IMR-90 (cell line): ENCODE results near the gene GALNT6. TPM values are rescaled to one million over a fixed set of nuclear protein-coding genes. Genes with fewer than 3 reads are reported as not detected.

ENCODE experiments used
- ATAC-seq: fragments of 200-7000 bp; cut with Tn5 transposase; 2 replicates; pipeline ENCODE4 v1.9.1; 2020; ENCODE audit warnings: low read depth, mild to moderate bottlenecking, moderate library complexity
- BruUV-seq: library from RNA; stranded (reverse); fragments of 400-500 nt; replicated peaks from 2 replicates; lab custom pipeline; 2021; lab: Mats Ljungman, UMichigan
- CTCF ChIA-PET: fragments of 300-600 bp; formaldehyde crosslinking; extraction: SDS; loops from one replicate; lab custom pipeline; 2021; ENCODE audit warnings: antibody characterized with exemption; lab: Yijun Ruan, JAX
- POLR2A ChIA-PET: fragments of 300-600 bp; sonication (Branson Sonifier 250); formaldehyde crosslinking; loops from one replicate; lab custom pipeline; 2022; ENCODE audit warnings: antibody characterized with exemption; ENCODE audit not compliant: unreplicated experiment; lab: Charles Lee
- DNase-seq: peaks from one replicate; pipeline ENCODE4 v3.0.0; 2013
- H2AFZ ChIP-seq: replicated peaks from 2 replicates; pipeline ENCODE3; 2013; ENCODE audit warnings: low read length, mild to moderate bottlenecking; ENCODE audit not compliant: poor library complexity
- H2AK5ac ChIP-seq: 2 replicates; pipeline ENCODE4 v1.6.1; 2013; ENCODE audit warnings: low read depth, low read length, inconsistent platforms
- H2AK9ac ChIP-seq: replicated peaks from 2 replicates; pipeline ENCODE3; 2013; ENCODE audit warnings: mild to moderate bottlenecking, low read depth, low read length, moderate library complexity; ENCODE audit not compliant: poor library complexity
- H2BK120ac ChIP-seq: 2 replicates; pipeline ENCODE4 v1.6.1; 2013; ENCODE audit warnings: low read depth, low read length, inconsistent platforms
- H2BK15ac ChIP-seq: 3 replicates; pipeline ENCODE4 v1.6.1; 2013; ENCODE audit warnings: low read depth, low read length, inconsistent platforms
- H2BK20ac ChIP-seq: 2 replicates; pipeline ENCODE4 v1.6.1; 2013; ENCODE audit warnings: low read depth, mild to moderate bottlenecking, inconsistent platforms, low read length, moderate library complexity
- H2BK5ac ChIP-seq: 2 replicates; pipeline ENCODE4 v1.6.1; 2013; ENCODE audit warnings: mild to moderate bottlenecking, low read depth, low read length, inconsistent platforms; ENCODE audit not compliant: poor library complexity, severe bottlenecking
- H3K14ac ChIP-seq: replicated peaks from 2 replicates; pipeline ENCODE4 v1.6.1; 2013; ENCODE audit warnings: low read depth, low read length, inconsistent platforms
- H3K18ac ChIP-seq: 2 replicates; pipeline ENCODE4 v1.6.1; 2013; ENCODE audit warnings: low read depth, low read length, control low read depth
- H3K23ac ChIP-seq: 2 replicates; pipeline ENCODE4 v1.6.1; 2013; ENCODE audit warnings: low read depth, low read length, inconsistent platforms
- H3K27ac ChIP-seq: 2 replicates; pipeline ENCODE4 v1.5.1; 2013; ENCODE audit warnings: mild to moderate bottlenecking, control low read depth, low read length; ENCODE audit not compliant: insufficient read depth
- H3K27me3 ChIP-seq: 2 replicates; pipeline ENCODE4 v1.6.1; 2013; ENCODE audit warnings: low read length; ENCODE audit not compliant: control insufficient read depth, insufficient read depth
- H3K36me3 ChIP-seq: 2 replicates; pipeline ENCODE4 v1.6.1; 2013; ENCODE audit warnings: low read length, mixed read lengths; ENCODE audit not compliant: control insufficient read depth, insufficient read depth
- H3K4ac ChIP-seq: 2 replicates; pipeline ENCODE4 v1.6.1; 2013; ENCODE audit warnings: low read depth, low read length, inconsistent platforms
- H3K4me1 ChIP-seq: 2 replicates; pipeline ENCODE4 v1.6.1; 2013; ENCODE audit warnings: low read length, mixed read lengths; ENCODE audit not compliant: control insufficient read depth, insufficient read depth
- H3K4me2 ChIP-seq: 2 replicates; pipeline ENCODE4 v1.6.1; 2013; ENCODE audit warnings: low read depth, mild to moderate bottlenecking, control low read depth, low read length, moderate library complexity
- H3K4me3 ChIP-seq: 2 replicates; pipeline ENCODE4 v1.5.1; 2013; ENCODE audit warnings: low read depth, mild to moderate bottlenecking, control low read depth, low read length, moderate library complexity; ENCODE audit not compliant: insufficient read depth
- H3K56ac ChIP-seq: 2 replicates; pipeline ENCODE4 v1.6.1; 2013; ENCODE audit warnings: low read length, inconsistent platforms; ENCODE audit not compliant: insufficient read depth; ENCODE audit errors: extremely low read depth
- H3K79me1 ChIP-seq, 2 experiments: 2 replicates each; pipeline ENCODE4 v1.6.1; 2013; ENCODE audit warnings: low read length in 2 of 2, inconsistent platforms in 1 of 2, low read depth in 1 of 2
- H3K9ac ChIP-seq: 2 replicates; pipeline ENCODE4 v1.6.1; 2013; ENCODE audit warnings: low read depth, low read length, control low read depth
- H3K9me1 ChIP-seq: 2 replicates; pipeline ENCODE4 v1.6.1; 2013; ENCODE audit warnings: low read length, inconsistent platforms; ENCODE audit not compliant: insufficient read depth
- H3K9me3 ChIP-seq: 2 replicates; pipeline ENCODE4 v1.6.1; 2013; ENCODE audit warnings: low read length; ENCODE audit not compliant: control insufficient read depth, insufficient read depth
- H4K20me1 ChIP-seq: 2 replicates; pipeline ENCODE4 v1.6.1; 2013; ENCODE audit warnings: low read length, inconsistent platforms; ENCODE audit not compliant: insufficient read depth
- H4K5ac ChIP-seq: 2 replicates; pipeline ENCODE4 v1.6.1; 2013; ENCODE audit warnings: mild to moderate bottlenecking, low read depth, low read length, control low read depth
- H4K8ac ChIP-seq, 2 experiments: 2 replicates each; pipeline ENCODE4 v1.6.1; 2013; ENCODE audit warnings: low read depth in 2 of 2, low read length in 2 of 2, control low read depth in 1 of 2, inconsistent platforms in 1 of 2
- H4K91ac ChIP-seq: 2 replicates; pipeline ENCODE4 v1.6.1; 2013; ENCODE audit warnings: low read depth, low read length, inconsistent platforms; ENCODE audit not compliant: insufficient read depth
- BHLHE40 ChIP-seq: fragments of 150-350 bp; IDR thresholded peaks from 2 replicates; pipeline ENCODE4 v1.6.1; 2016; ENCODE audit warnings: mild to moderate bottlenecking, low read depth, low read length
- CEBPB ChIP-seq: IDR thresholded peaks from 2 replicates; pipeline ENCODE4 v1.6.1; 2012; ENCODE audit warnings: low read depth, low read length, improper control_type of control experiment
- CHD1 ChIP-seq: IDR thresholded peaks from 2 replicates; pipeline ENCODE4 v1.6.1; 2012; ENCODE audit warnings: low read depth, low read length, improper control_type of control experiment
- FOS ChIP-seq: fragments of 150-350 bp; IDR thresholded peaks from 2 replicates; pipeline ENCODE4 v1.6.1; 2016; ENCODE audit warnings: low read depth, low read length
- MAFK ChIP-seq: IDR thresholded peaks from 2 replicates; pipeline ENCODE4 v1.6.1; 2012; ENCODE audit warnings: low read depth, low read length, improper control_type of control experiment
- MAZ ChIP-seq: IDR thresholded peaks from 2 replicates; pipeline ENCODE4 v1.6.1; 2012; ENCODE audit warnings: low read depth, mild to moderate bottlenecking, low read length, improper control_type of control experiment, moderate library complexity, borderline replicate concordance
- MXI1 ChIP-seq: IDR thresholded peaks from 2 replicates; pipeline ENCODE4 v1.6.1; 2012; ENCODE audit warnings: low read depth, mild to moderate bottlenecking, low read length, moderate library complexity, borderline replicate concordance
- NFE2L2 ChIP-seq: fragments of 150-350 bp; IDR thresholded peaks from 2 replicates; pipeline ENCODE4 v1.6.1; 2016; ENCODE audit warnings: low read depth, mild to moderate bottlenecking, low read length
- POLR2A ChIP-seq: IDR thresholded peaks from 2 replicates; pipeline ENCODE4 v1.6.1; 2012; ENCODE audit warnings: mild to moderate bottlenecking, low read depth, low read length
- RAD21 ChIP-seq: IDR thresholded peaks from 2 replicates; pipeline ENCODE4 v1.6.1; 2012; ENCODE audit warnings: low read length, improper control_type of control experiment
- RCOR1 ChIP-seq: IDR thresholded peaks from 2 replicates; pipeline ENCODE4 v1.6.1; 2012; ENCODE audit warnings: mild to moderate bottlenecking, low read length, improper control_type of control experiment; ENCODE audit not compliant: insufficient replicate concordance
- RFX5 ChIP-seq: IDR thresholded peaks from 2 replicates; pipeline ENCODE4 v1.8.0; 2012; ENCODE audit warnings: low read depth, mild to moderate bottlenecking, low read length, moderate library complexity
- SMC3 ChIP-seq: fragments of 150-350 bp; IDR thresholded peaks from 2 replicates; pipeline ENCODE4 v1.6.1; 2016; ENCODE audit warnings: low read depth, mild to moderate bottlenecking, antibody characterized with exemption, low read length, moderate library complexity
- WGBS, 2 experiments: methylation state at CpG; one replicate each; pipeline versions ENCODE4 v1.1.5 to v1.1.7; 2013; ENCODE audit warnings: missing lambda C conversion rate in 2 of 2; ENCODE audit not compliant: insufficient read length in 1 of 2; ENCODE audit errors: extremely low coverage in 2 of 2; 5-methylcytosine and 5-hydroxymethylcytosine counted together
- dilution Hi-C: fragments of 300-500 bp; cut with HindIII; formaldehyde crosslinking; loops from one replicate; pipeline ENCODE4 v1.14.3; 2018; ENCODE audit warnings: low sequenced_read_pairs; ENCODE audit not compliant: unreplicated experiment
- in situ Hi-C: fragments of 300-500 bp; cut with MboI; formaldehyde crosslinking; loops from 3 replicates; pipeline ENCODE4 v1.14.3; 2019; ENCODE audit warnings: low sequenced_read_pairs, inconsistent platforms, mixed read lengths
- intact Hi-C: fragments of 100-400 bp; cut with micrococcal nuclease; formaldehyde crosslinking; loops from 2 replicates; pipeline ENCODE4 v1.10.0; 2022
- polyA plus RNA-seq, 3 experiments: library from polyadenylated mRNA; depleted of rRNA; stranded (reverse); fragments of >200 nt; gene quantifications; 2 replicates each; pipeline ENCODE4 v1.2.3, GENCODE V29; 2012; ENCODE audit warnings: low replicate concordance in 1 of 3
- total RNA-seq: library from RNA; depleted of rRNA; stranded (reverse); fragments of >200 nt; gene quantifications from 2 replicates; pipeline ENCODE4 v1.2.3, GENCODE V29; 2012
- TF ChIP-seq, protein P1 (sequence below): fragments of 150-350 bp; IDR thresholded peaks from 2 replicates; pipeline ENCODE4 v1.6.1; 2016; ENCODE audit warnings: low read depth, mild to moderate bottlenecking, low read length, moderate library complexity, borderline replicate concordance
- TF ChIP-seq, protein P2 (sequence below): fragments of 150-350 bp; IDR thresholded peaks from 2 replicates; pipeline ENCODE4 v1.6.1; 2017; ENCODE audit warnings: mild to moderate bottlenecking, antibody characterized with exemption, low read length, low read depth
- TF ChIP-seq, protein P3 (sequence below): conservative IDR thresholded peaks from 2 replicates; pipeline ENCODE4 v1.5.1; 2012; ENCODE audit warnings: mild to moderate bottlenecking, low read depth, low read length, improper control_type of control experiment

Gene GALNT6
- total and polyA plus RNA-seq, 2 of the 4 experiments (the other 2 are of a cell fraction): 17.1 to 23.7 TPM

DNA sequence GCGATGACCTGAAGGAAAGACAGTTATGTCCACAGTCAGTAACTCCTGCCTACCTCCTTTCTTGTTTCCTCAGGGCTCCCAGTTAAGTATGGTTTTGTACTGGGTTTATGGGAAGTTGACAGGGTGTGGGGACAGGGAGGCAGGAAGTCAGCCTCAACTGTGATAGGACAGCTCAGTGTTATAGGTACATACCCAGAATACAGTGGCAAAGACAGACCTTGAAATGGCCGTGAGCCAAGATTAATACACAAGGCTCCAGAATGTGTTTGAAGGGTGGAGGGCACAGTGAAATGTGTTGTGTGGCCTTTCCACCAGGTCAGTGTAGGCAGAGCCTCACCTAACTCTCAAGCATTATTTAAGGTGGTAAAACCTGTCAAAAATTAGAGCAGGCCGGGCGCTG lies 62.6 kb downstream of the GALNT6 start:
- Histone ChIP-seq H3K79me1 (no peaks in the 10 kb centered on the region), H3K4ac (no peak overlapping the region), H4K20me1 (no peaks in the 10 kb centered on the region), H3K9ac (no peak overlapping the region), H2AK9ac (no peak overlapping the region), H2AFZ (no peak overlapping the region), H3K27me3 (no peaks in the 10 kb centered on the region), H3K14ac (no peak overlapping the region), H3K9me3 (no peaks in the 10 kb centered on the region), H2BK20ac (no peak overlapping the region), H2BK5ac (no peak overlapping the region), H3K23ac (no peak overlapping the region), H2BK120ac (no peak overlapping the region), H4K8ac (no peak overlapping the region), H3K4me2 (no peak overlapping the region), H3K4me1 (peaks cover 6% of the 10 kb centered on the region; the same call in 1 of the 2 replicates), H3K4me3 (no peak overlapping the region), H3K27ac (no peak overlapping the region), H3K56ac (no peak overlapping the region), H3K18ac (no peak overlapping the region), H4K5ac (no peak overlapping the region), H3K36me3 (no peaks in the 10 kb centered on the region), H4K91ac (no peak overlapping the region; the same call in 1 of the 2 replicates), H2AK5ac (no peak overlapping the region), H3K9me1 (peaks cover 11% of the 10 kb centered on the region; the same call in 1 of the 2 replicates), H2BK15ac (no peak overlapping the region; the same call in 2 of the 3 replicates)
- dilution Hi-C loops: no loop called here
- TF ChIP-seq SMC3 (no peak), RCOR1 (no peak), RAD21 (no peak), RFX5 (no peak), MAZ (no peak), MXI1 (no peak), MAFK (no peak), BHLHE40 (no peak), CEBPB (no peak), POLR2A (no peak), CHD1 (no peak), NFE2L2 (no peak), FOS (no peak)
- TF ChIP-seq, protein P1, sequence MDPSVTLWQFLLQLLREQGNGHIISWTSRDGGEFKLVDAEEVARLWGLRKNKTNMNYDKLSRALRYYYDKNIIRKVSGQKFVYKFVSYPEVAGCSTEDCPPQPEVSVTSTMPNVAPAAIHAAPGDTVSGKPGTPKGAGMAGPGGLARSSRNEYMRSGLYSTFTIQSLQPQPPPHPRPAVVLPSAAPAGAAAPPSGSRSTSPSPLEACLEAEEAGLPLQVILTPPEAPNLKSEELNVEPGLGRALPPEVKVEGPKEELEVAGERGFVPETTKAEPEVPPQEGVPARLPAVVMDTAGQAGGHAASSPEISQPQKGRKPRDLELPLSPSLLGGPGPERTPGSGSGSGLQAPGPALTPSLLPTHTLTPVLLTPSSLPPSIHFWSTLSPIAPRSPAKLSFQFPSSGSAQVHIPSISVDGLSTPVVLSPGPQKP: no peak
- TF ChIP-seq, protein P2, sequence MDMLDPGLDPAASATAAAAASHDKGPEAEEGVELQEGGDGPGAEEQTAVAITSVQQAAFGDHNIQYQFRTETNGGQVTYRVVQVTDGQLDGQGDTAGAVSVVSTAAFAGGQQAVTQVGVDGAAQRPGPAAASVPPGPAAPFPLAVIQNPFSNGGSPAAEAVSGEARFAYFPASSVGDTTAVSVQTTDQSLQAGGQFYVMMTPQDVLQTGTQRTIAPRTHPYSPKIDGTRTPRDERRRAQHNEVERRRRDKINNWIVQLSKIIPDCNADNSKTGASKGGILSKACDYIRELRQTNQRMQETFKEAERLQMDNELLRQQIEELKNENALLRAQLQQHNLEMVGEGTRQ: no peak
- TF ChIP-seq, protein P3, sequence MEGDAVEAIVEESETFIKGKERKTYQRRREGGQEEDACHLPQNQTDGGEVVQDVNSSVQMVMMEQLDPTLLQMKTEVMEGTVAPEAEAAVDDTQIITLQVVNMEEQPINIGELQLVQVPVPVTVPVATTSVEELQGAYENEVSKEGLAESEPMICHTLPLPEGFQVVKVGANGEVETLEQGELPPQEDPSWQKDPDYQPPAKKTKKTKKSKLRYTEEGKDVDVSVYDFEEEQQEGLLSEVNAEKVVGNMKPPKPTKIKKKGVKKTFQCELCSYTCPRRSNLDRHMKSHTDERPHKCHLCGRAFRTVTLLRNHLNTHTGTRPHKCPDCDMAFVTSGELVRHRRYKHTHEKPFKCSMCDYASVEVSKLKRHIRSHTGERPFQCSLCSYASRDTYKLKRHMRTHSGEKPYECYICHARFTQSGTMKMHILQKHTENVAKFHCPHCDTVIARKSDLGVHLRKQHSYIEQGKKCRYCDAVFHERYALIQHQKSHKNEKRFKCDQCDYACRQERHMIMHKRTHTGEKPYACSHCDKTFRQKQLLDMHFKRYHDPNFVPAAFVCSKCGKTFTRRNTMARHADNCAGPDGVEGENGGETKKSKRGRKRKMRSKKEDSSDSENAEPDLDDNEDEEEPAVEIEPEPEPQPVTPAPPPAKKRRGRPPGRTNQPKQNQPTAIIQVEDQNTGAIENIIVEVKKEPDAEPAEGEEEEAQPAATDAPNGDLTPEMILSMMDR: no peak
- POLR2A ChIA-PET: no interaction called here
- CTCF ChIA-PET: no interaction called here
- intact Hi-C loops: no loop called here
- BruUV-seq: no TSS peak
- no CpG with 5 or more reads among the region's 4 CpGs for WGBS, 2 experiments
- in situ Hi-C loops: no loop called here
- ATAC-seq (no peak), DNase-seq (no peak)
